ENCODE data around the gene KCNS1. TPM values are rescaled to one million over a fixed set of nuclear protein-coding genes. Genes with fewer than 3 reads are reported as not detected.

KCNS1 gene
- total and polyA plus RNA-seq, 7 experiments from 2014 or later: 0.07 to 0.12 (median 0.08) TPM; not detected in 4

DNA sequence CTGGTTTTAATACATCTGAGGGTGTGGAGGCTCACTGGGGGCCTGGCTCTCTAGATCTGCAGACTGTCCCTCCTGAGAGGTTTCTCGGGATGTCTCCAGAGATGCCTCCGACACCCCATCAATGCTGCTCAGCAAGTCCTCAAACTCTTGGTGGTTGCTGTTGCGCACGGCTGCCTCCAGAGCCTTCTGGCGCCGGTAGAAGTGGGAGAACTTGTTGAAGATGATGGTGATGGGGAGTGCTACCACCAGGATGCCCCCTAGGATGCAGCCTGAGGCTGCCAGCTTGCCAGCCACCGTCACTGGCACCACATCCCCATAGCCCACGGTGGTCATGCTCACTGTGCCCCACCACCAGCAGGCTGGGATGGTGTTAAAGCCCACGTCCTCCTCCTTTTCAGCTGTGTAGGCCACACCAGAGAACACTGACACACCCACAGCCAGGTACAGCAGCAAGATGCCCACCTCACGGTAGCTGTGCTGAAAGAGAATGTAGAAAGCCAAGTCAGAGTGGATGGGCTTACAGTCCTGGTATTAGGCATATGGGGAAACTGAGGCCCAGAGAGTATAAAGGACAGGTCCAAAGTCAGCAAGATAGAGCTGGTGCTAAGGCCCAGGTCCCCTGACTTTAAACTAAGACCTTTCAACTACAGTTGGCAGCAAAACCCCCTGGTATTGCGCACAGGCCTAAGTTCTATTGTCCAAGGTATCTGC, 5.9 kb downstream of the KCNS1 start:
- Mint-ChIP-seq H3K27ac (peak overlapping the region in 2 of 9 donors; percentile 48 to 49), H3K27me3 (peaks cover 26 to 31% (median 27%) of the 10 kb centered on the region in 5 donors), H3K36me3 (peaks cover 0 to 4% (median 0%) of the 10 kb centered on the region in 5 donors), H3K4me3 (no peak overlapping the region), H3K9me3 (peaks cover 0 to 7% (median 0%) of the 10 kb centered on the region in 11 donors), H3K4me1 (peaks cover 5 to 24% (median 11%) of the 10 kb centered on the region in 7 donors)
- H3K4me3 ChIP-seq (ENCODE audit: low read length): no peak overlapping the region
- H3K36me3 ChIP-seq (ENCODE audit: control insufficient read depth in 2 of 3, insufficient read depth in 3 of 3, low read length in 3 of 3): peaks cover 0 to 11% (median 5%) of the 10 kb centered on the region in 3 experiments
- no peak for ATAC-seq
- ChIA-PET CTCF (interaction anchor here (0.6 to 2.9 kb wide), 28 partner anchors 11 to 1326 kb away, joined by 3 to 33 read pairs (median 5); partner anchors contain the start of gene TOMM34), POLR2A (no interaction called here)
- intact Hi-C loops (cut with micrococcal nuclease): loop anchor here (1.0 to 5.0 kb wide), 3 partner anchors 183 to 410 kb away; partner anchors contain the start of gene PABPC1L (in 1 of the 2)
- H3K27me3 ChIP-seq (ENCODE audit: control insufficient read depth in 2 of 2, insufficient read depth in 2 of 2, low read length in 2 of 2): peaks cover 4 to 21% of the 10 kb centered on the region in 2 donors
- H3K4me1 ChIP-seq (ENCODE audit: control insufficient read depth in 2 of 2, insufficient read depth in 2 of 2, low read length in 2 of 2): peaks cover 0 to 8% of the 10 kb centered on the region in 2 donors
- no peak for DNase-seq
- no peak overlapping the region for H3K27ac ChIP-seq (ENCODE audit: low read depth, low read length)
- H3K9me3 ChIP-seq (ENCODE audit: control insufficient read depth in 2 of 3, low read length in 3 of 3): no peaks in the 10 kb centered on the region

DNA sequence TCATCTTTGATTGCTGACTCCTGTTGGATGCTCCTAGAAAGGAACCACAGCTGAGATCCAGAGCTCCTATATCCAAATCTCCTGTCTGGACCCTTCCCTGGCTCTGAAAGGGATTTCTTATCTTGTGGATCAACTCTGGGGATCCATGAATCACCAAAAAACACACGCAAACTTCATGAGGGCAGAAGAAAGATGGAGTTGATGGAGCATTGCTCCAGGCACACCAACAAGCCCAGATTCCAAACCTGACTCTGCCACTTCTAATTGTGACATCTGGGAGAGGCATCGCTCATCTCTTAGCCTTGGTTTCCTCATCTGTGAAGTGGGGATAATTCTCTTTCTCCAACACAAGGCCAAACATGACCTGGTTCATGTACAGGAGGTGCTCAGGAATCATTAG, 6.7 kb downstream of the KCNS1 start:
- H3K4me3 ChIP-seq (ENCODE audit: low read length): no peak overlapping the region
- H3K4me1 Mint-ChIP-seq: peaks cover 5 to 23% (median 10%) of the 10 kb centered on the region in 7 donors
- peak overlapping the region in 4 of 9 donors; percentile 38 to 87 (median 48) for H3K27ac Mint-ChIP-seq
- H3K36me3 ChIP-seq (ENCODE audit: control insufficient read depth in 2 of 3, insufficient read depth in 3 of 3, low read length in 3 of 3): peaks cover 0 to 11% (median 5%) of the 10 kb centered on the region in 3 experiments
- intact Hi-C loops (cut with micrococcal nuclease): loop anchor here in 1 of 2 donors (2.0 kb wide), 1 partner anchor 409 kb away; no protein-coding TSS in a partner anchor
- peaks cover 0 to 7% (median 0%) of the 10 kb centered on the region in 11 donors for H3K9me3 Mint-ChIP-seq
- H3K4me3 Mint-ChIP-seq: peak overlapping the region in 1 of 10 donors; percentile 36
- DNase-seq (no peak), ATAC-seq (no peak)
- H3K27ac ChIP-seq (ENCODE audit: low read depth, low read length): no peak overlapping the region
- peaks cover 4 to 19% of the 10 kb centered on the region in 2 donors for H3K27me3 ChIP-seq (ENCODE audit: control insufficient read depth in 2 of 2, insufficient read depth in 2 of 2, low read length in 2 of 2)
- ChIA-PET POLR2A (interaction anchor here (0.6 kb wide), 1 partner anchor 676 kb away, joined by 4 read pairs; no protein-coding TSS in a partner anchor), CTCF (interaction anchor here (0.6 to 1.3 kb wide), 3 partner anchors 36 to 346 kb away, joined by 3 to 4 read pairs (median 3); no protein-coding TSS in a partner anchor)
- H3K36me3 Mint-ChIP-seq: peaks cover 0 to 4% (median 2%) of the 10 kb centered on the region in 5 donors
- no peaks in the 10 kb centered on the region for H3K9me3 ChIP-seq (ENCODE audit: control insufficient read depth in 2 of 3, low read length in 3 of 3)
- peaks cover 0 to 8% of the 10 kb centered on the region in 2 donors for H3K4me1 ChIP-seq (ENCODE audit: control insufficient read depth in 2 of 2, insufficient read depth in 2 of 2, low read length in 2 of 2)
- H3K27me3 Mint-ChIP-seq: peaks cover 18 to 23% (median 19%) of the 10 kb centered on the region in 5 donors

GRCh38 chr20:45092898-45093297, 8.0 kb downstream of the KCNS1 start:
- no peak overlapping the region for H3K27ac ChIP-seq (ENCODE audit: low read depth, low read length)
- Mint-ChIP-seq H3K27ac (peak overlapping the region in 2 of 9 donors; percentile 11 to 55), H3K4me1 (peaks cover 5 to 18% (median 7%) of the 10 kb centered on the region in 7 donors), H3K4me3 (no peak overlapping the region), H3K27me3 (peaks cover 11 to 16% (median 12%) of the 10 kb centered on the region in 5 donors), H3K36me3 (peaks cover 0 to 11% (median 0%) of the 10 kb centered on the region in 5 donors), H3K9me3 (peaks cover 0 to 7% (median 0%) of the 10 kb centered on the region in 11 donors)
- H3K4me1 ChIP-seq (ENCODE audit: control insufficient read depth in 2 of 2, insufficient read depth in 2 of 2, low read length in 2 of 2): peaks cover 0 to 8% of the 10 kb centered on the region in 2 donors
- ChIA-PET CTCF (interaction anchor here (0.6 to 0.7 kb wide), 2 partner anchors 11 to 444 kb away, joined by 3 to 5 read pairs; no protein-coding TSS in a partner anchor), POLR2A (no interaction called here)
- intact Hi-C loops (cut with micrococcal nuclease): no loop called here
- DNase-seq (no peak), ATAC-seq (no peak)
- H3K4me3 ChIP-seq (ENCODE audit: low read length): no peak overlapping the region
- H3K9me3 ChIP-seq (ENCODE audit: control insufficient read depth in 2 of 3, low read length in 3 of 3): no peaks in the 10 kb centered on the region
- peaks cover 0 to 15% of the 10 kb centered on the region in 2 donors for H3K27me3 ChIP-seq (ENCODE audit: control insufficient read depth in 2 of 2, insufficient read depth in 2 of 2, low read length in 2 of 2)
- peaks cover 0 to 11% (median 5%) of the 10 kb centered on the region in 3 experiments for H3K36me3 ChIP-seq (ENCODE audit: control insufficient read depth in 2 of 3, insufficient read depth in 3 of 3, low read length in 3 of 3)

DNA sequence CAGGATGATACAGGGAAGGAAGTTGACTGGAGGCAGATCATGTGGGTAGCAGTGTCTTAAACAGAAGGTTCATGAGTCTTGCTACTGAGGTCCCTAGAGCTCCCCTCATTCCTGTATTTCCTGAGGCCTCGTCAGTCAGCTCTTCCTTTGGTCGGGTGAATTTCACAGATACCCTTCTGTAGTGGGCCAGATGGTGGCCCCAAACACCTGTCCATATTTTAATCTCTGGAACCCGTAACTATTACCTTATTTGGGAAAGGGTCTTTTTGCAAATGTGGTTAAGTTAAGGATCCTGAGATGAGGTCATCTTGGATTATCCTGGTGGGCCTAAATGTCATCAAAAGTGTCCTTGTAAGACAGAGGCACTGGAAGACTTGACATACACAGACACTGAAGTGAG, 9.6 kb downstream of the KCNS1 start:
- no peak for ATAC-seq
- intact Hi-C loops (cut with micrococcal nuclease): no loop called here

DNA sequence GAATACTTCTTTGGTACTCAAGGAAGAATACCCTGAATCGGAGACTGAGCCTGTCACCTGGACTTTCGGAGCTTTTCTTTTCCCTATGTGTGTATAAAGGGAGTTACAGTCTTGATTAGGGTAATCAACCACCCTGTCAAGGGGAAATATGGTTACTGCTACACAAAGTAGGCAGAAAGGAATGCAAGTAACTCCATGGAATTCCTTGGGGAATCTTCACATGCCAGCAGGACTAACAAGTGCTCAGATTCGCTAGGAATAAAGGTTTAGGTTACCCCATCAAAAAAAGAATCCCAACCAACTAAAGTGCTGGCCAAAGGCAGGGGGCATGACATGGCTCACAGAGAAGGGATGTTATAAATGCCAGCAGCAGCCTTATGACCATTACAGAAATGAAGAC, 10.4 kb downstream of the KCNS1 start:
- Mint-ChIP-seq H3K27ac (peak overlapping the region in 3 of 9 donors; percentile 0 to 72 (median 52)), H3K9me3 (peaks cover 0 to 4% (median 0%) of the 10 kb centered on the region in 11 donors), H3K4me3 (no peak overlapping the region), H3K36me3 (peaks cover 4 to 35% (median 11%) of the 10 kb centered on the region in 5 donors), H3K27me3 (no peaks in the 10 kb centered on the region), H3K4me1 (peaks cover 0 to 12% (median 4%) of the 10 kb centered on the region in 7 donors)
- intact Hi-C loops (cut with micrococcal nuclease): no loop called here
- H3K4me1 ChIP-seq (ENCODE audit: control insufficient read depth in 2 of 2, insufficient read depth in 2 of 2, low read length in 2 of 2): no peaks in the 10 kb centered on the region
- H3K27me3 ChIP-seq (ENCODE audit: control insufficient read depth in 2 of 2, insufficient read depth in 2 of 2, low read length in 2 of 2): no peaks in the 10 kb centered on the region
- CTCF ChIA-PET: interaction anchor here (0.7 to 1.3 kb wide), 2 partner anchors 11 to 148 kb away, joined by 3 to 7 read pairs; no protein-coding TSS in a partner anchor
- H3K4me3 ChIP-seq (ENCODE audit: low read length): no peak overlapping the region
- H3K27ac ChIP-seq (ENCODE audit: low read depth, low read length): no peak overlapping the region
- peaks cover 0 to 22% (median 12%) of the 10 kb centered on the region in 3 experiments for H3K36me3 ChIP-seq (ENCODE audit: control insufficient read depth in 2 of 3, insufficient read depth in 3 of 3, low read length in 3 of 3)
- H3K9me3 ChIP-seq (ENCODE audit: control insufficient read depth in 2 of 3, low read length in 3 of 3): no peaks in the 10 kb centered on the region
- POLR2A ChIA-PET: interaction anchor here (0.6 kb wide), 1 partner anchor 787 kb away, joined by 3 read pairs; no protein-coding TSS in a partner anchor
- ATAC-seq: no peak
- DNase-seq: no peak

More for the DNA sequence above, 9.6 kb downstream of the KCNS1 start:
- peaks cover 0 to 8% of the 10 kb centered on the region in 2 donors for H3K4me1 ChIP-seq (ENCODE audit: control insufficient read depth in 2 of 2, insufficient read depth in 2 of 2, low read length in 2 of 2)
- peaks cover 0 to 14% (median 12%) of the 10 kb centered on the region in 3 experiments for H3K36me3 ChIP-seq (ENCODE audit: control insufficient read depth in 2 of 3, insufficient read depth in 3 of 3, low read length in 3 of 3)
- ChIA-PET POLR2A (no interaction called here), CTCF (interaction anchor here (0.7 kb wide), 1 partner anchor 149 kb away, joined by 7 read pairs; no protein-coding TSS in a partner anchor)
- no peak overlapping the region for H3K4me3 Mint-ChIP-seq
- H3K4me3 ChIP-seq (ENCODE audit: low read length): no peak overlapping the region
- H3K9me3 Mint-ChIP-seq: peaks cover 0 to 4% (median 0%) of the 10 kb centered on the region in 11 donors
- no peak for DNase-seq
- H3K27me3 ChIP-seq (ENCODE audit: control insufficient read depth in 2 of 2, insufficient read depth in 2 of 2, low read length in 2 of 2): peaks cover 0 to 4% of the 10 kb centered on the region in 2 donors
- H3K27ac ChIP-seq (ENCODE audit: low read depth, low read length): no peak overlapping the region
- peaks cover 3 to 26% (median 4%) of the 10 kb centered on the region in 5 donors for H3K36me3 Mint-ChIP-seq
- H3K4me1 Mint-ChIP-seq: peaks cover 2 to 14% (median 5%) of the 10 kb centered on the region in 7 donors
- H3K9me3 ChIP-seq (ENCODE audit: control insufficient read depth in 2 of 3, low read length in 3 of 3): no peaks in the 10 kb centered on the region
- peaks cover 0 to 3% (median 0%) of the 10 kb centered on the region in 5 donors for H3K27me3 Mint-ChIP-seq
- H3K27ac Mint-ChIP-seq: peak overlapping the region in 5 of 9 donors; percentile 0 to 84 (median 21)

GRCh38 chr20:45088247-45088646, 12.7 kb downstream of the KCNS1 start:
- Mint-ChIP-seq H3K4me1 (peaks cover 0 to 15% (median 6%) of the 10 kb centered on the region in 7 donors), H3K27ac (peak overlapping the region in 3 of 9 donors; percentile 3 to 35 (median 26)), H3K27me3 (no peaks in the 10 kb centered on the region), H3K4me3 (no peak overlapping the region), H3K9me3 (peaks cover 0 to 6% (median 0%) of the 10 kb centered on the region in 11 donors), H3K36me3 (peaks cover 4 to 52% (median 25%) of the 10 kb centered on the region in 5 donors)
- ATAC-seq: no peak
- no peak overlapping the region for H3K27ac ChIP-seq (ENCODE audit: low read depth, low read length)
- H3K36me3 ChIP-seq (ENCODE audit: control insufficient read depth in 2 of 3, insufficient read depth in 3 of 3, low read length in 3 of 3): peaks cover 0 to 25% (median 12%) of the 10 kb centered on the region in 3 experiments
- H3K9me3 ChIP-seq (ENCODE audit: control insufficient read depth in 2 of 3, low read length in 3 of 3): no peaks in the 10 kb centered on the region
- POLR2A ChIA-PET: no interaction called here
- H3K4me3 ChIP-seq (ENCODE audit: low read length): no peak overlapping the region
- intact Hi-C loops (cut with micrococcal nuclease): no loop called here
- no peak for DNase-seq
- CTCF ChIA-PET: no interaction called here
- no peaks in the 10 kb centered on the region for H3K4me1 ChIP-seq (ENCODE audit: control insufficient read depth in 2 of 2, insufficient read depth in 2 of 2, low read length in 2 of 2)
- no peaks in the 10 kb centered on the region for H3K27me3 ChIP-seq (ENCODE audit: control insufficient read depth in 2 of 2, insufficient read depth in 2 of 2, low read length in 2 of 2)
